Measurements from ENCODE around the gene TIMM50. TPM values are rescaled to one million over a fixed set of nuclear protein-coding genes. Genes with fewer than 3 reads are reported as not detected.

TIMM50 gene
- polyA plus RNA-seq, 1 donor from 2014 or later, result 66.2 TPM

GRCh38 chr19:39463403-39463802, 17.2 kb upstream of the TIMM50 start:
- TF ChIP-seq CTCF (IDR thresholded peaks at IDR 0.05; ENCODE audit: poor library complexity, severe bottlenecking) (no peak), RAD21 (conservative IDR thresholded peaks at IDR 0.05) (no peak), MXI1 (conservative IDR thresholded peaks at IDR 0.05; ENCODE audit: poor library complexity, severe bottlenecking) (no peak), EZH2 (IDR thresholded peaks at IDR 0.05; ENCODE audit: borderline replicate concordance, insufficient read depth, low read length, poor library complexity, severe bottlenecking) (no peak), SMC3 (conservative IDR thresholded peaks at IDR 0.05; ENCODE audit: poor library complexity) (no peak), TAF1 (IDR thresholded peaks at IDR 0.05; ENCODE audit: low read depth) (no peak), POLR2AphosphoS5 (IDR thresholded peaks at IDR 0.05) (no peak), EP300 (conservative IDR thresholded peaks at IDR 0.05; ENCODE audit: poor library complexity, severe bottlenecking) (no peak)
- TF ChIP-seq, protein P1, sequence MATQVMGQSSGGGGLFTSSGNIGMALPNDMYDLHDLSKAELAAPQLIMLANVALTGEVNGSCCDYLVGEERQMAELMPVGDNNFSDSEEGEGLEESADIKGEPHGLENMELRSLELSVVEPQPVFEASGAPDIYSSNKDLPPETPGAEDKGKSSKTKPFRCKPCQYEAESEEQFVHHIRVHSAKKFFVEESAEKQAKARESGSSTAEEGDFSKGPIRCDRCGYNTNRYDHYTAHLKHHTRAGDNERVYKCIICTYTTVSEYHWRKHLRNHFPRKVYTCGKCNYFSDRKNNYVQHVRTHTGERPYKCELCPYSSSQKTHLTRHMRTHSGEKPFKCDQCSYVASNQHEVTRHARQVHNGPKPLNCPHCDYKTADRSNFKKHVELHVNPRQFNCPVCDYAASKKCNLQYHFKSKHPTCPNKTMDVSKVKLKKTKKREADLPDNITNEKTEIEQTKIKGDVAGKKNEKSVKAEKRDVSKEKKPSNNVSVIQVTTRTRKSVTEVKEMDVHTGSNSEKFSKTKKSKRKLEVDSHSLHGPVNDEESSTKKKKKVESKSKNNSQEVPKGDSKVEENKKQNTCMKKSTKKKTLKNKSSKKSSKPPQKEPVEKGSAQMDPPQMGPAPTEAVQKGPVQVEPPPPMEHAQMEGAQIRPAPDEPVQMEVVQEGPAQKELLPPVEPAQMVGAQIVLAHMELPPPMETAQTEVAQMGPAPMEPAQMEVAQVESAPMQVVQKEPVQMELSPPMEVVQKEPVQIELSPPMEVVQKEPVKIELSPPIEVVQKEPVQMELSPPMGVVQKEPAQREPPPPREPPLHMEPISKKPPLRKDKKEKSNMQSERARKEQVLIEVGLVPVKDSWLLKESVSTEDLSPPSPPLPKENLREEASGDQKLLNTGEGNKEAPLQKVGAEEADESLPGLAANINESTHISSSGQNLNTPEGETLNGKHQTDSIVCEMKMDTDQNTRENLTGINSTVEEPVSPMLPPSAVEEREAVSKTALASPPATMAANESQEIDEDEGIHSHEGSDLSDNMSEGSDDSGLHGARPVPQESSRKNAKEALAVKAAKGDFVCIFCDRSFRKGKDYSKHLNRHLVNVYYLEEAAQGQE (IDR thresholded peaks at IDR 0.05; ENCODE audit: borderline replicate concordance), result no peak
- Histone ChIP-seq H3K9ac (ENCODE audit: low read length) (no peak overlapping the region), H2AFZ (ENCODE audit: low read depth, low read length) (no peak overlapping the region), H3K4me3 (ENCODE audit: low read length) (no peak overlapping the region), H3K36me3 (ENCODE audit: insufficient read depth, low read length) (peaks cover 8% of the 10 kb centered on the region), H3K79me2 (replicated peaks; ENCODE audit: insufficient read depth, low read length) (no peaks in the 10 kb centered on the region), H3K9me2 (ENCODE audit: insufficient read depth, low read length) (no peaks in the 10 kb centered on the region), H3F3A (ENCODE audit: insufficient read depth, low read length, poor library complexity, severe bottlenecking) (no peaks in the 10 kb centered on the region), H4K20me1 (ENCODE audit: insufficient read depth) (no peaks in the 10 kb centered on the region), H3K4me2 (ENCODE audit: low read length) (no peak overlapping the region), H3K27ac (ENCODE audit: low read length) (no peak overlapping the region), H3K27me3 (ENCODE audit: insufficient read depth, low read depth, low read length) (no peaks in the 10 kb centered on the region), H3K9me3 (ENCODE audit: low read length) (no peaks in the 10 kb centered on the region)

DNA sequence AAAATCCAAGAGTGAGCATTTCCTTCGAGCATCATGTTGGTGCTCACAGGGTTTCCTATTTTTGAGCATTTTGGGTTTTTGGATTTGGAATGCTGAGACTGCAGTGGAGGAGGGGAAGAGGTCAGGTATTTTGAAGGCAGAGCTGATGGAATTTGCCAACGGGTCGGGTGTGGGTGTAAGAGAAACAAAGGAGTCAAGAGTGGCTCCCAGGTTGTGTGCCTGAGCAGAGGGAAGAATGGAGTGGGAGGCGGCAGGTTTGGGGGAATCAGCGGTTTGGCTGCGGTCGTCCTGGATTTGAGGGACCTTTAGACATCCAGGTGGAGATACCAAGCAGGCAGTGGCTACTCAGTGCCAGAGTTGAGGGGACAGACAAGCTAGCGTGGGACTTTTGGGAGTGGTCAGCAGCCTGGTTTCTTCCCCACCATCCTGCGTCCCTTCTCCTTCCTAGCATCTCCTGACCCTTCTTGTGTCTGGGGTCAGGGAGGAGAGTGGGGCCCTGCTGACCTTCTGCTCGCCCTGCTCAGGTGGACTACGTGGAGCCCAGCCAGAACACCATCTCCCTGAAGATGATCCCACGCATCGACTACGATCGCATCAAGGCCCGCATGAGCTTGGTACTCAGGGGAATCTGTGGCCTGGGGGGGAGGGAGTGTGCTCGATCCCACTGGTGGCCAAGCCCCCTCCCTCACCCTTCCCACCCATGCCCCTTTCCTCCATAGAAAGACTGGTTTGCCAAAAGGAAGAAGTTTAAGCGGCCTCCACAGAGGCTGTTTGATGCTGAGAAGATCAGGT, 14.5 kb upstream of the TIMM50 start:
- H3K79me2 ChIP-seq (replicated peaks; ENCODE audit: insufficient read depth, low read length), result no peaks in the 10 kb centered on the region
- no peak for TF ChIP-seq EZH2 (IDR thresholded peaks at IDR 0.05; ENCODE audit: borderline replicate concordance, insufficient read depth, low read length, poor library complexity, severe bottlenecking)
- no peak for TF ChIP-seq MXI1 (conservative IDR thresholded peaks at IDR 0.05; ENCODE audit: poor library complexity, severe bottlenecking)
- TF ChIP-seq RAD21 (conservative IDR thresholded peaks at IDR 0.05), result no peak
- TF ChIP-seq SMC3 (conservative IDR thresholded peaks at IDR 0.05; ENCODE audit: poor library complexity), result no peak
- TF ChIP-seq, protein P1 (IDR thresholded peaks at IDR 0.05; ENCODE audit: borderline replicate concordance), result no peak
- no peak overlapping the region for H2AFZ ChIP-seq (ENCODE audit: low read depth, low read length)
- no peaks in the 10 kb centered on the region for H3K27me3 ChIP-seq (ENCODE audit: insufficient read depth, low read depth, low read length)
- H3K9ac ChIP-seq (ENCODE audit: low read length), result no peak overlapping the region
- H3K9me3 ChIP-seq (ENCODE audit: low read length), result no peaks in the 10 kb centered on the region
- peaks cover 8% of the 10 kb centered on the region for H3K36me3 ChIP-seq (ENCODE audit: insufficient read depth, low read length)
- H3K4me3 ChIP-seq (ENCODE audit: low read length), result no peak overlapping the region
- H3F3A ChIP-seq (ENCODE audit: insufficient read depth, low read length, poor library complexity, severe bottlenecking), result no peaks in the 10 kb centered on the region
- H4K20me1 ChIP-seq (ENCODE audit: insufficient read depth), result no peaks in the 10 kb centered on the region
- no peak overlapping the region for H3K27ac ChIP-seq (ENCODE audit: low read length)
- no peaks in the 10 kb centered on the region for H3K9me2 ChIP-seq (ENCODE audit: insufficient read depth, low read length)
- no peak overlapping the region for H3K4me2 ChIP-seq (ENCODE audit: low read length)

Data from neural cell (in vitro differentiated cells).